Naive thymus-derived CD4-positive, alpha-beta T cell (primary cell): Measurements from ENCODE around the gene HOXA9. TPM values are rescaled to one million over a fixed set of nuclear protein-coding genes. Genes with fewer than 3 reads are reported as not detected.

Source experiments
- ATAC-seq: fragments of 150-1000 bp; cut with Tn5 transposase; 2 replicates; pipeline ENCODE4 v1.10.0; 2021; ENCODE audit warnings: mild to moderate bottlenecking, moderate library complexity
- CTCF ChIA-PET: fragments of 350-600 bp; sonication (Branson Sonifier 250); formaldehyde crosslinking; loops from one replicate; lab custom pipeline; 2021; ENCODE audit warnings: antibody characterized with exemption; lab: Charles Lee
- POLR2A ChIA-PET: fragments of 350-600 bp; sonication (Branson Sonifier 250); formaldehyde crosslinking; loops from one replicate; lab custom pipeline; 2021; ENCODE audit warnings: antibody characterized with exemption, inconsistent platforms; lab: Charles Lee
- DNase-seq, 9 donors: peaks; one replicate each; pipeline versions ENCODE4 v3.0.0 to v3.0.0-alpha.2; 2020 to 2022; ENCODE audit warnings: mixed read lengths in 1 of 9
- H3K27ac ChIP-seq: one replicate; pipeline ENCODE4 v1.7.0; 2013; ENCODE audit warnings: mild to moderate bottlenecking, low read depth, low read length, moderate library complexity
- H3K27me3 ChIP-seq, 2 donors: one replicate each; pipeline ENCODE4 v1.7.0; 2013; ENCODE audit warnings: low read length in 2 of 2, mild to moderate bottlenecking in 2 of 2, moderate library complexity in 2 of 2; ENCODE audit not compliant: control insufficient read depth in 2 of 2, insufficient read depth in 2 of 2
- H3K36me3 ChIP-seq, 3 experiments: 1 replicate in 2 of 3; 2 replicates in 1 of 3; pipeline ENCODE4 v1.7.0; 2013; ENCODE audit warnings: low read length in 3 of 3, mild to moderate bottlenecking in 3 of 3, moderate library complexity in 1 of 3; ENCODE audit not compliant: insufficient read depth in 3 of 3, control insufficient read depth in 2 of 3
- H3K4me1 ChIP-seq, 2 donors: one replicate each; pipeline ENCODE4 v1.7.0; 2013; ENCODE audit warnings: low read length in 2 of 2, mild to moderate bottlenecking in 2 of 2, moderate library complexity in 1 of 2; ENCODE audit not compliant: control insufficient read depth in 2 of 2, insufficient read depth in 2 of 2
- H3K4me3 ChIP-seq: 2 replicates; pipeline ENCODE4 v1.7.0; 2013; ENCODE audit warnings: mild to moderate bottlenecking, low read length
- H3K9me3 ChIP-seq, 3 experiments: 1 replicate in 2 of 3; 2 replicates in 1 of 3; pipeline ENCODE4 v1.7.0; 2013; ENCODE audit warnings: low read length in 3 of 3; ENCODE audit not compliant: control insufficient read depth in 2 of 3
- H3K27ac Mint-ChIP-seq, 9 donors: one replicate each; pipeline ENCODE4 v1.8.0; 2020 to 2022; ENCODE audit warnings: mixed read lengths in 9 of 9, mild to moderate bottlenecking in 8 of 9, moderate library complexity in 5 of 9, inconsistent platforms in 2 of 9
- H3K27me3 Mint-ChIP-seq, 5 donors: one replicate each; pipeline ENCODE4 v1.8.0; 2021 to 2022; ENCODE audit warnings: mixed read lengths in 5 of 5, mild to moderate bottlenecking in 1 of 5
- H3K36me3 Mint-ChIP-seq, 5 donors: one replicate each; pipeline ENCODE4 v1.8.0; 2020 to 2022; ENCODE audit warnings: mixed read lengths in 5 of 5, mild to moderate bottlenecking in 3 of 5, inconsistent platforms in 1 of 5
- H3K4me1 Mint-ChIP-seq, 7 donors: one replicate each; pipeline ENCODE4 v1.8.0; 2020 to 2022; ENCODE audit warnings: mixed read lengths in 7 of 7, mild to moderate bottlenecking in 3 of 7, inconsistent platforms in 1 of 7
- H3K4me3 Mint-ChIP-seq, 10 donors: one replicate each; pipeline ENCODE4 v1.8.0; 2020 to 2022; ENCODE audit warnings: mild to moderate bottlenecking in 10 of 10, mixed read lengths in 10 of 10, moderate library complexity in 6 of 10, inconsistent platforms in 2 of 10
- H3K9me3 Mint-ChIP-seq, 11 donors: one replicate each; pipeline ENCODE4 v1.8.0; 2020 to 2022; ENCODE audit warnings: mixed read lengths in 11 of 11, mild to moderate bottlenecking in 4 of 11, inconsistent platforms in 1 of 11, moderate library complexity in 1 of 11
- intact Hi-C, 2 donors: fragments of 100-400 bp; cut with micrococcal nuclease; formaldehyde crosslinking; loops; one replicate each; pipeline ENCODE4 v1.15.1; 2023
- microRNA-seq: library from miRNA; unstranded; fragments of <30 nt; microRNA quantifications from one replicate; pipeline ENCODE4 v1.2.0, GENCODE V29; 2022; ENCODE audit warnings: borderline microRNAs expressed
- polyA plus RNA-seq, 2 donors: library from polyadenylated mRNA; unstranded; fragments of 300-500 nt; fragmentation: Illumina TruSeq; gene quantifications; one replicate each; pipeline ENCODE4 v1.2.3, GENCODE V29; 2021
- total RNA-seq, 6 experiments: library from RNA in 5 of 6; stranded (reverse) in 5 of 6; gene quantifications; 1 replicate in 5 of 6; 2 replicates in 1 of 6; pipeline ENCODE4 v1.2.3 and lab custom pipeline; 2021 to 2026

Gene HOXA9
- total and polyA plus RNA-seq, 7 experiments from 2014 or later, result 0.70 to 1.7 TPM; not detected in 5

GRCh38 chr7:27114881-27115220 lies 50.5 kb downstream of the HOXA9 start:
- H3K27ac ChIP-seq, result no peak overlapping the region
- no peak for ATAC-seq
- Mint-ChIP-seq H3K27ac (no peak overlapping the region), H3K4me3 (no peak overlapping the region), H3K9me3 (no peaks in the 10 kb centered on the region), H3K27me3 (peaks cover 0 to 24% (median 7%) of the 10 kb centered on the region in 5 donors), H3K4me1 (no peaks in the 10 kb centered on the region), H3K36me3 (no peaks in the 10 kb centered on the region)
- H3K9me3 ChIP-seq, result no peaks in the 10 kb centered on the region
- ChIA-PET CTCF (no interaction called here), POLR2A (no interaction called here)
- H3K27me3 ChIP-seq, result no peaks in the 10 kb centered on the region
- H3K4me3 ChIP-seq, result no peak overlapping the region
- intact Hi-C loops, result no loop called here
- no peaks in the 10 kb centered on the region for H3K36me3 ChIP-seq
- DNase-seq, result no peak
- H3K4me1 ChIP-seq, result no peaks in the 10 kb centered on the region

- no peaks in the 10 kb centered on the region for H3K27me3 ChIP-seq
- DNase-seq (no peak), ATAC-seq (no peak)
- no peak overlapping the region for H3K4me3 Mint-ChIP-seq
- intact Hi-C loops, result no loop called here
- H3K4me1 Mint-ChIP-seq, result no peaks in the 10 kb centered on the region
- no peaks in the 10 kb centered on the region for H3K4me1 ChIP-seq
- no peaks in the 10 kb centered on the region for H3K9me3 Mint-ChIP-seq
- ChIA-PET CTCF (interaction anchor here (0.6 kb wide), 1 partner anchor 35 kb away, joined by 3 read pairs; no protein-coding TSS in a partner anchor), POLR2A (no interaction called here)
- H3K27ac ChIP-seq, result no peak overlapping the region
- no peaks in the 10 kb centered on the region for H3K36me3 ChIP-seq
- H3K9me3 ChIP-seq, result no peaks in the 10 kb centered on the region
- H3K36me3 Mint-ChIP-seq, result no peaks in the 10 kb centered on the region
- no peak overlapping the region for H3K27ac Mint-ChIP-seq
- H3K4me3 ChIP-seq, result no peak overlapping the region
- peaks cover 0 to 24% (median 7%) of the 10 kb centered on the region in 5 donors for H3K27me3 Mint-ChIP-seq
These were observed 51.2 kb downstream of the HOXA9 start for GRCh38 chr7:27113991-27114769.

- no peak for DNase-seq
- CTCF ChIA-PET, result no interaction called here
These were observed 52.1 kb downstream of the HOXA9 start for GRCh38 chr7:27112955-27113949.

More at GRCh38 chr7:27112955-27113949, 52.1 kb downstream of the HOXA9 start:
- POLR2A ChIA-PET, result no interaction called here
- H3K36me3 ChIP-seq, result no peaks in the 10 kb centered on the region
- H3K4me1 ChIP-seq, result no peaks in the 10 kb centered on the region
- no peaks in the 10 kb centered on the region for H3K27me3 ChIP-seq
- Mint-ChIP-seq H3K27me3 (peaks cover 0 to 20% (median 7%) of the 10 kb centered on the region in 5 donors), H3K9me3 (no peaks in the 10 kb centered on the region), H3K27ac (no peak overlapping the region), H3K4me1 (no peaks in the 10 kb centered on the region), H3K4me3 (no peak overlapping the region), H3K36me3 (peaks cover 0 to 3% (median 0%) of the 10 kb centered on the region in 5 donors)
- intact Hi-C loops, result no loop called here
- H3K9me3 ChIP-seq, result no peaks in the 10 kb centered on the region
- H3K4me3 ChIP-seq, result no peak overlapping the region
- H3K27ac ChIP-seq, result no peak overlapping the region
- no peak for ATAC-seq

Small RNA genes lying within 50 kb of the gene (microRNA-seq; reads per million reads assigned to microRNA genes)
- 39.4 reads per million, percentile 43 among the genes with 10 or more reads in this experiment for gene MIR196B

Other genes starting within 250 kb of the HOXA9 start
- gene HOXA1, start 69.5 kb downstream of the HOXA9 start, total RNA-seq, result 1 to 10 TPM in 1 of 5 experiments, under 1 TPM in 3, not detected in 1; 0.10 to 1.1 (median 0.41) TPM
- gene HOXA1, start 69.5 kb downstream of the HOXA9 start, polyA plus RNA-seq, result under 1 TPM; 0.09 to 0.18 TPM
- gene HOXA2, start 62.9 kb downstream of the HOXA9 start, total RNA-seq, result not detected
- gene HOXA2, start 62.9 kb downstream of the HOXA9 start, polyA plus RNA-seq, result not detected
- not detected for gene HOXA4, start 34.8 kb downstream of the HOXA9 start, total RNA-seq
- gene HOXA4, start 34.8 kb downstream of the HOXA9 start, polyA plus RNA-seq, result under 1 TPM in 1 of 2 donors, not detected in 1; 0.41 TPM
- gene HOXA5, start 21.9 kb downstream of the HOXA9 start, total RNA-seq, result 1 to 10 TPM in 1 of 5 experiments, under 1 TPM in 1, not detected in 3; 0.88 to 2.2 TPM
- not detected for gene HOXA5, start 21.9 kb downstream of the HOXA9 start, polyA plus RNA-seq
- gene HOXA6, start 17.8 kb downstream of the HOXA9 start, total RNA-seq, result under 1 TPM in 2 of 5 experiments, not detected in 3; 0.32 to 0.49 TPM
- gene HOXA6, start 17.8 kb downstream of the HOXA9 start, polyA plus RNA-seq, result not detected
- gene HOXA3, start 13.0 kb downstream of the HOXA9 start, total RNA-seq, result under 1 TPM in 1 of 5 experiments, not detected in 4; 0.12 TPM
- not detected for gene HOXA3, start 13.0 kb downstream of the HOXA9 start, polyA plus RNA-seq
- gene HOXA7, start 8.9 kb downstream of the HOXA9 start, total RNA-seq, result not detected
- not detected for gene HOXA7, start 8.9 kb downstream of the HOXA9 start, polyA plus RNA-seq
- under 1 TPM in 1 of 5 experiments, not detected in 4; 0.66 TPM for gene HOXA10, start 8.8 kb upstream of the HOXA9 start, total RNA-seq
- gene HOXA10, start 8.8 kb upstream of the HOXA9 start, polyA plus RNA-seq, result not detected
- gene HOXA11, start 19.7 kb upstream of the HOXA9 start, total RNA-seq, result not detected
- gene HOXA11, start 19.7 kb upstream of the HOXA9 start, polyA plus RNA-seq, result not detected
- not detected for gene HOXA13, start 34.6 kb upstream of the HOXA9 start, total RNA-seq
- not detected for gene HOXA13, start 34.6 kb upstream of the HOXA9 start, polyA plus RNA-seq
- gene EVX1, start 77.3 kb upstream of the HOXA9 start, total RNA-seq, result under 1 TPM in 1 of 5 experiments, not detected in 4; 0.11 TPM
- gene EVX1, start 77.3 kb upstream of the HOXA9 start, polyA plus RNA-seq, result not detected